ENCODE data around the gene RIPPLY2. TPM values are rescaled to one million over a fixed set of nuclear protein-coding genes. Genes with fewer than 3 reads are reported as not detected.
"Not testable (repeated sequence)": the region's sequence is repeated elsewhere in the genome, so short reads cannot be mapped to it uniquely, and the experiment has no call there.

The RIPPLY2 gene
- total RNA-seq (ENCODE audit: unreplicated experiment): not detected
- long read RNA-seq: 0 reads

- H3K9me3 Mint-ChIP-seq (ENCODE audit: unreplicated experiment): no peaks in the 10 kb centered on the region
- DNase-seq (ENCODE audit: low spot score): peak; percentile 38
- peaks cover 8% of the 10 kb centered on the region for H3K27me3 Mint-ChIP-seq (ENCODE audit: unreplicated experiment)
- TF ChIP-seq CTCF (IDR thresholded peaks at IDR 0.05; ENCODE audit: unreplicated experiment): no peak
- H3K4me3 Mint-ChIP-seq (ENCODE audit: unreplicated experiment): peak within 1 kb of the TSS; percentile 60
- no peaks in the 10 kb centered on the region for H3K36me3 Mint-ChIP-seq (ENCODE audit: low read depth, unreplicated experiment)
- H3K4me1 Mint-ChIP-seq (ENCODE audit: unreplicated experiment): peaks cover 4% of the 10 kb centered on the region
- H3K27ac Mint-ChIP-seq (ENCODE audit: unreplicated experiment): no peak within 1 kb of the TSS
Observed at GRCh38 chr6:83853178-83854000, at the start of gene RIPPLY2. Gene RIPPLY2, plus strand, starts transcription at chr6:83853360. Its CDS starts 57 bp downstream, at chr6:83853417.

GRCh38 chr6:83803492-83803891 lies 49.7 kb upstream of the RIPPLY2 start:
- H3K27ac Mint-ChIP-seq (ENCODE audit: unreplicated experiment); H3K4me1 Mint-ChIP-seq (ENCODE audit: unreplicated experiment); H3K4me3 Mint-ChIP-seq (ENCODE audit: unreplicated experiment); DNase-seq (ENCODE audit: low spot score); H3K27me3 Mint-ChIP-seq (ENCODE audit: unreplicated experiment); H3K36me3 Mint-ChIP-seq (ENCODE audit: low read depth, unreplicated experiment); H3K9me3 Mint-ChIP-seq (ENCODE audit: unreplicated experiment): not testable (repeated sequence)

GRCh38 chr6:83804886-83805285 lies 48.3 kb upstream of the RIPPLY2 start:
- Mint-ChIP-seq H3K27me3 (ENCODE audit: unreplicated experiment) (no peaks in the 10 kb centered on the region), H3K4me3 (ENCODE audit: unreplicated experiment) (no peak overlapping the region), H3K36me3 (ENCODE audit: low read depth, unreplicated experiment) (no peaks in the 10 kb centered on the region), H3K4me1 (ENCODE audit: unreplicated experiment) (no peaks in the 10 kb centered on the region), H3K27ac (ENCODE audit: unreplicated experiment) (no peak overlapping the region), H3K9me3 (ENCODE audit: unreplicated experiment) (no peaks in the 10 kb centered on the region)
- no peak for DNase-seq (ENCODE audit: low spot score)
- no peak for TF ChIP-seq CTCF (IDR thresholded peaks at IDR 0.05; ENCODE audit: unreplicated experiment)

GRCh38 chr6:83808005-83808404 lies 45.2 kb upstream of the RIPPLY2 start:
- no peak for DNase-seq (ENCODE audit: low spot score)
- Mint-ChIP-seq H3K4me1 (ENCODE audit: unreplicated experiment) (no peaks in the 10 kb centered on the region), H3K9me3 (ENCODE audit: unreplicated experiment) (no peaks in the 10 kb centered on the region)

GRCh38 chr6:83808926-83809325 lies 44.2 kb upstream of the RIPPLY2 start:
- H3K4me3 Mint-ChIP-seq (ENCODE audit: unreplicated experiment): no peak overlapping the region
- no peak for TF ChIP-seq CTCF (IDR thresholded peaks at IDR 0.05; ENCODE audit: unreplicated experiment)
- no peaks in the 10 kb centered on the region for H3K9me3 Mint-ChIP-seq (ENCODE audit: unreplicated experiment)
- H3K27me3 Mint-ChIP-seq (ENCODE audit: unreplicated experiment): no peaks in the 10 kb centered on the region
- no peak for DNase-seq (ENCODE audit: low spot score)
- H3K27ac Mint-ChIP-seq (ENCODE audit: unreplicated experiment): no peak overlapping the region
- H3K4me1 Mint-ChIP-seq (ENCODE audit: unreplicated experiment): no peaks in the 10 kb centered on the region
- no peaks in the 10 kb centered on the region for H3K36me3 Mint-ChIP-seq (ENCODE audit: low read depth, unreplicated experiment)

More at GRCh38 chr6:83808005-83808404, 45.2 kb upstream of the RIPPLY2 start:
- Mint-ChIP-seq H3K36me3 (ENCODE audit: low read depth, unreplicated experiment) (no peaks in the 10 kb centered on the region), H3K27ac (ENCODE audit: unreplicated experiment) (no peak overlapping the region), H3K27me3 (ENCODE audit: unreplicated experiment) (no peaks in the 10 kb centered on the region), H3K4me3 (ENCODE audit: unreplicated experiment) (no peak overlapping the region)
- TF ChIP-seq CTCF (IDR thresholded peaks at IDR 0.05; ENCODE audit: unreplicated experiment): no peak

All from endothelial cell (in vitro differentiated cells).